K562 (cell line): Measurements from ENCODE around the gene MBOAT7. TPM values are rescaled to one million over a fixed set of nuclear protein-coding genes. Genes with fewer than 3 reads are reported as not detected.

Experiments used
- ATAC-seq: fragments of 200-7000 bp; cut with Tn5 transposase; 3 replicates; pipeline ENCODE4 v1.9.1; 2020; ENCODE audit warnings: moderate library complexity
- Bru-seq: library from RNA; stranded (reverse); fragments of 400-500 nt; gene quantifications from one replicate; lab custom pipeline; 2021; lab: Mats Ljungman, UMichigan
- BruChase-seq, 2 experiments: library from RNA; stranded (reverse); fragments of 400-500 nt; gene quantifications; one replicate each; lab custom pipeline; 2021; lab: Mats Ljungman, UMichigan
- BruUV-seq: library from RNA; stranded (reverse); fragments of 400-500 nt; replicated peaks from 2 replicates; lab custom pipeline; 2021; lab: Mats Ljungman, UMichigan
- CTCF ChIA-PET: fragments of 300-600 bp; formaldehyde crosslinking; extraction: SDS; loops from one replicate; lab custom pipeline; 2021; ENCODE audit warnings: low intra/inter-chr PET ratio; lab: Yijun Ruan, JAX
- POLR2A ChIA-PET: fragments of 300-600, 350-650 bp; sonication (Branson Sonifier 250); formaldehyde crosslinking; extraction: SDS; loops from one replicate; lab custom pipeline; 2021; ENCODE audit warnings: antibody characterized with exemption, inconsistent platforms; lab: Yijun Ruan, JAX
- DNase-seq, 4 experiments: peaks; one replicate each; pipeline versions ENCODE4 v3.0.0 to v3.0.0-alpha.2; 2011 to 2018; ENCODE audit warnings: low spot score in 3 of 4, mixed read lengths in 3 of 4; ENCODE audit errors: extremely low read depth in 1 of 4
- FAIRE-seq: peaks from 2 replicates; lab custom pipeline; 2011; peaks lifted over from hg19 to GRCh38; lab: Jason Lieb, UNC
- H2AFZ ChIP-seq: 2 replicates; pipeline ENCODE4 v1.6.0; 2011; ENCODE audit warnings: low read depth, low read length, control low read depth, inconsistent platforms
- H3K27ac ChIP-seq: fragments of 200-600 bp; 3 replicates; pipeline ENCODE4 v1.8.0; 2011; ENCODE audit warnings: low read depth, mild to moderate bottlenecking, control low read depth, inconsistent platforms, low read length, moderate library complexity, mixed read lengths; ENCODE audit errors: extremely low read depth
- H3K27me3 ChIP-seq, 2 experiments: fragments of 300-600 bp in 1 of 2; 2 replicates in 1 of 2; 3 replicates in 1 of 2; pipeline versions ENCODE4 v1.6.0 to v1.8.0; 2011; ENCODE audit warnings: inconsistent platforms in 2 of 2, low read length in 2 of 2, mild to moderate bottlenecking in 1 of 2, mixed read lengths in 1 of 2, moderate library complexity in 1 of 2; ENCODE audit not compliant: control insufficient read depth in 2 of 2, insufficient read depth in 2 of 2
- H3K36me3 ChIP-seq: fragments of 300-600 bp; 3 replicates; pipeline ENCODE4 v1.8.0; 2011; ENCODE audit warnings: mild to moderate bottlenecking, low read length, inconsistent platforms; ENCODE audit not compliant: control insufficient read depth, insufficient read depth
- H3K4me1 ChIP-seq, 2 experiments: fragments of 200-600 bp in 1 of 2; replicated peaks in 1 of 2; 2 replicates in 1 of 2; 3 replicates in 1 of 2; pipeline versions ENCODE4 v1.5.1 to v1.8.0; 2011; ENCODE audit warnings: inconsistent platforms in 2 of 2, low read length in 2 of 2, mild to moderate bottlenecking in 1 of 2, mixed read lengths in 1 of 2, moderate library complexity in 1 of 2; ENCODE audit not compliant: control insufficient read depth in 2 of 2, insufficient read depth in 2 of 2
- H3K4me2 ChIP-seq: 2 replicates; pipeline ENCODE4 v1.6.1; 2011; ENCODE audit warnings: low read length, control low read depth, inconsistent platforms, mixed read lengths; ENCODE audit not compliant: insufficient read depth
- H3K4me3 ChIP-seq: fragments of 200-600 bp; sonication (generic), shearing (Covaris generic); 2 replicates; pipeline ENCODE4 v1.5.1; 2016; ENCODE audit warnings: control low read depth, inconsistent platforms
- H3K79me2 ChIP-seq: fragments of 200-600 bp; 3 replicates; pipeline ENCODE4 v1.8.0; 2011; ENCODE audit warnings: low read length, inconsistent platforms; ENCODE audit not compliant: control insufficient read depth, insufficient read depth
- H3K9ac ChIP-seq, 2 experiments: 2 replicates each; pipeline versions ENCODE4 v1.6.0 to v1.6.1; 2011; ENCODE audit warnings: low read depth in 2 of 2, low read length in 2 of 2, control low read depth in 1 of 2, inconsistent platforms in 1 of 2, mild to moderate bottlenecking in 1 of 2, mixed read lengths in 1 of 2; ENCODE audit not compliant: insufficient read depth in 1 of 2
- H3K9me1 ChIP-seq: one replicate; pipeline ENCODE4 v1.6.0; 2011; ENCODE audit warnings: inconsistent platforms, mild to moderate bottlenecking, low read length, moderate library complexity; ENCODE audit not compliant: control insufficient read depth, insufficient read depth
- H3K9me3 ChIP-seq: replicated peaks from 2 replicates; pipeline ENCODE4 v1.5.1; 2011; ENCODE audit warnings: low read depth, low read length, inconsistent platforms; ENCODE audit not compliant: control insufficient read depth, insufficient read depth
- H4K20me1 ChIP-seq: replicated peaks from 2 replicates; pipeline ENCODE4 v1.6.1; 2011; ENCODE audit warnings: low read length, inconsistent platforms, mixed read lengths; ENCODE audit not compliant: control insufficient read depth, insufficient read depth
- BRF1 ChIP-seq: IDR thresholded peaks from 3 replicates; pipeline ENCODE4 v1.6.1; 2011; ENCODE audit warnings: borderline replicate concordance, mild to moderate bottlenecking; ENCODE audit not compliant: insufficient read length; ENCODE audit errors: extremely low read depth
- CEBPG ChIP-seq, 3 experiments: fragments of 200-800 bp in 1 of 3; sonication (Bioruptor generic) in 1 of 3; sonication (generic) in 1 of 3; formaldehyde crosslinking in 1 of 3; IDR thresholded peaks in 2 of 3; conservative IDR thresholded peaks in 1 of 3; 2 replicates each; pipeline versions ENCODE4 v1.6.1 to v1.8.0; 2016 to 2022; ENCODE audit warnings: missing compliant biosample characterization in 2 of 3, missing genetic modification characterization in 2 of 3, mild to moderate bottlenecking in 1 of 3, missing genetic modification reagents in 1 of 3
- CREBBP ChIP-seq: IDR thresholded peaks from one replicate; pipeline ENCODE4 v1.6.1; 2012; ENCODE audit warnings: low read depth, mild to moderate bottlenecking, control low read depth, inconsistent platforms, low read length
- ETV5 ChIP-seq: sonication (generic); formaldehyde crosslinking; IDR thresholded peaks from 2 replicates; pipeline ENCODE4 v1.4.0; 2020; ENCODE audit warnings: low read depth, mild to moderate bottlenecking, missing genetic modification reagents
- FOXK1 ChIP-seq: sonication (generic); formaldehyde crosslinking; IDR thresholded peaks from 2 replicates; pipeline ENCODE4 v1.8.0; 2022; ENCODE audit warnings: missing genetic modification reagents, mild to moderate bottlenecking, borderline replicate concordance
- HDAC3 ChIP-seq: fragments of 450-650 bp; IDR thresholded peaks from 2 replicates; pipeline ENCODE4 v1.6.1; 2018; ENCODE audit warnings: borderline replicate concordance, mild to moderate bottlenecking, moderate library complexity; ENCODE audit not compliant: partially characterized antibody
- HDAC6 ChIP-seq: IDR thresholded peaks from 2 replicates; pipeline ENCODE4 v1.6.1; 2012; ENCODE audit warnings: low read depth, mild to moderate bottlenecking, control low read depth, inconsistent platforms, low read length, moderate library complexity
- NFE2 ChIP-seq: IDR thresholded peaks from 2 replicates; pipeline ENCODE4 v1.6.1; 2014; ENCODE audit warnings: antibody characterized with exemption, low read depth
- NR2F6 ChIP-seq: fragments of 450-650 bp; formaldehyde crosslinking; IDR thresholded peaks from 2 replicates; pipeline ENCODE4 v1.4.0; 2020; ENCODE audit warnings: mild to moderate bottlenecking
- PHF8 ChIP-seq: fragments of 200-600 bp; sonication (generic); IDR thresholded peaks from 2 replicates; pipeline ENCODE4 v1.6.1; 2012; ENCODE audit warnings: mixed run types, mild to moderate bottlenecking, inconsistent platforms, low read length, moderate library complexity, borderline replicate concordance
- PTBP1 ChIP-seq: fragments of 200-400 bp; formaldehyde crosslinking; IDR thresholded peaks from 2 replicates; pipeline ENCODE4 v1.6.1; 2017; ENCODE audit warnings: low read depth, low read length
- SMAD1 ChIP-seq: fragments of 150-350 bp; IDR thresholded peaks from 2 replicates; pipeline ENCODE4 v1.6.1; 2014; ENCODE audit warnings: low read length, low read depth; ENCODE audit not compliant: partially characterized antibody
- WGBS: fragments of 100-300 bp; shearing (Covaris generic); methylation state at CpG from one replicate; pipeline ENCODE4 v1.1.6; 2016; ENCODE audit warnings: low coverage, mixed read lengths; ENCODE audit not compliant: insufficient coverage; ENCODE audit errors: missing lambda C conversion rate; 5-methylcytosine and 5-hydroxymethylcytosine counted together
- in situ Hi-C: fragments of 300-500 bp; cut with MboI; formaldehyde crosslinking; loops from 4 replicates; pipeline ENCODE4 v1.15.0; 2018; ENCODE audit warnings: inconsistent platforms, mixed read lengths
- intact Hi-C: fragments of 100-400 bp; cut with micrococcal nuclease; formaldehyde crosslinking; loops from 2 replicates; pipeline ENCODE4 v1.14.2; 2022
- long read RNA-seq, 3 experiments: library from polyadenylated mRNA in 2 of 3; library from RNA in 1 of 3; unstranded in 2 of 3; stranded (forward) in 1 of 3; transcript quantifications; one replicate each; pipeline ENCODE4 v2.0.0, GENCODE V29; 2019 to 2022
- polyA minus RNA-seq, 3 experiments: library from RNA; depleted of rRNA, polyadenylated mRNA; stranded (reverse); fragments of >200 nt; gene quantifications; 2 replicates each; pipeline ENCODE4 v1.2.3, GENCODE V29; 2011
- polyA plus RNA-seq, 8 experiments: library from polyadenylated mRNA; depleted of rRNA in 4 of 8; stranded (reverse) in 5 of 8; unstranded in 3 of 8; fragments of >200 nt; fragmentation: Nextera tagmentation in 2 of 8; fragmentation: Illumina TruSeq in 1 of 8; extraction: Ambion mirVana in 2 of 8; extraction: Trizol in 1 of 8; gene quantifications; 2 replicates each; pipeline versions ENCODE4 v1.2.1 to v1.2.3, GENCODE V29; 2011 to 2014; ENCODE audit warnings: inconsistent platforms in 1 of 8, missing spikeins in 1 of 8
- total RNA-seq, 7 experiments: library from RNA; depleted of rRNA in 6 of 7; stranded (reverse); fragments of >200 nt in 6 of 7; fragmentation: Illumina TruSeq in 2 of 7; extraction: Trizol in 2 of 7; gene quantifications; 2 replicates each; pipeline versions ENCODE4 v1.2.1 to v1.2.3, GENCODE V29; 2011 to 2021; ENCODE audit warnings: low replicate concordance in 1 of 7

The MBOAT7 gene, protein sequence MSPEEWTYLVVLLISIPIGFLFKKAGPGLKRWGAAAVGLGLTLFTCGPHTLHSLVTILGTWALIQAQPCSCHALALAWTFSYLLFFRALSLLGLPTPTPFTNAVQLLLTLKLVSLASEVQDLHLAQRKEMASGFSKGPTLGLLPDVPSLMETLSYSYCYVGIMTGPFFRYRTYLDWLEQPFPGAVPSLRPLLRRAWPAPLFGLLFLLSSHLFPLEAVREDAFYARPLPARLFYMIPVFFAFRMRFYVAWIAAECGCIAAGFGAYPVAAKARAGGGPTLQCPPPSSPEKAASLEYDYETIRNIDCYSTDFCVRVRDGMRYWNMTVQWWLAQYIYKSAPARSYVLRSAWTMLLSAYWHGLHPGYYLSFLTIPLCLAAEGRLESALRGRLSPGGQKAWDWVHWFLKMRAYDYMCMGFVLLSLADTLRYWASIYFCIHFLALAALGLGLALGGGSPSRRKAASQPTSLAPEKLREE
- total RNA-seq (2011; cell fraction: chromatin; rRNA removed; ENCODE audit: low replicate concordance): 69.6 and 252 TPM in 2 replicates
- total RNA-seq (2011; cell fraction: nucleolus; rRNA removed): 206 and 229 TPM in 2 replicates
- 169 and 219 TPM in 2 replicates for total RNA-seq (2011; cell fraction: nucleoplasm; rRNA removed)
- total RNA-seq (2014; rRNA removed) (87.0 and 104 TPM in 2 replicates), total RNA-seq (2014; rRNA removed; fragmentation: Illumina TruSeq; extraction: Trizol) (15.4 and 18.2 TPM in 2 replicates), total RNA-seq (2015; rRNA removed; fragmentation: Illumina TruSeq; extraction: Trizol) (56.1 and 60.7 TPM in 2 replicates), total RNA-seq (2021) (153 and 160 TPM in 2 replicates), polyA plus RNA-seq (2011; rRNA removed) (30.3 and 85.5 TPM in 2 replicates), polyA plus RNA-seq (2014; fragmentation: Illumina TruSeq; extraction: Trizol) (79.6 and 108 TPM in 2 replicates), polyA plus RNA-seq (2014; fragmentation: Nextera tagmentation; extraction: Ambion mirVana) (1 to 10 TPM; 1.4 to 2.6 TPM), polyA plus RNA-seq (2014; rRNA removed) (79.2 and 92.4 TPM in 2 replicates), polyA minus RNA-seq (2011; rRNA and poly(A)+ RNA removed) (16.9 and 19.4 TPM in 2 replicates), Bru-seq, nascent RNA (percentile 74 among the genes with signal in this experiment), BruChase-seq, experiment 1, labeled RNA remaining after a 2-hour chase (percentile 69 among the genes with signal in this experiment), BruChase-seq, experiment 2, labeled RNA remaining after a 6-hour chase (percentile 77 among the genes with signal in this experiment)
- 53.9 and 134 TPM in 2 replicates for polyA plus RNA-seq (2011; cell fraction: cytosol; rRNA removed)
- 78.0 and 150 TPM in 2 replicates for polyA plus RNA-seq (2011; cell fraction: nucleus; rRNA removed)
- polyA plus RNA-seq (2012): 134 and 209 TPM in 2 replicates
- 91.7 and 110 TPM in 2 replicates for polyA minus RNA-seq (2011; cell fraction: cytosol; rRNA and poly(A)+ RNA removed)
- polyA minus RNA-seq (2011; cell fraction: nucleus; rRNA and poly(A)+ RNA removed): 39.8 and 40.0 TPM in 2 replicates
- long read RNA-seq, experiment 1, transcript MBOAT7-201 (8 exons, 2,529 nt): minor isoform, 26 of 357 reads
- long read RNA-seq, experiment 1, transcript MBOAT7-212 (2 exons, 3,039 nt): major isoform, 58 of 357 reads
- long read RNA-seq, experiment 1, transcript MBOAT7-206 (7 exons, 2,033 nt): minor isoform, 5 of 357 reads
- long read RNA-seq, experiment 1, partial matches to known transcripts: 101 of 357 reads
- long read RNA-seq, experiment 1, other reads (novel, unspliced or antisense): 162 of 357 reads
- long read RNA-seq, experiment 2, transcript MBOAT7-206 (7 exons, 2,033 nt): minor isoform, 8 of 217 reads
- long read RNA-seq, experiment 2, transcript MBOAT7-201 (8 exons, 2,529 nt): major isoform, 90 of 217 reads
- long read RNA-seq, experiment 2, transcript MBOAT7-212 (2 exons, 3,039 nt): minor isoform, 15 of 217 reads
- long read RNA-seq, experiment 2, partial matches to known transcripts: 41 of 217 reads
- long read RNA-seq, experiment 2, other reads (novel, unspliced or antisense): 59 of 217 reads
- long read RNA-seq, experiment 3, transcript MBOAT7-201 (8 exons, 2,529 nt): major isoform, 17 of 40 reads
- long read RNA-seq, experiment 3, partial matches to known transcripts: 9 of 40 reads
- long read RNA-seq, experiment 3, other reads (novel, unspliced or antisense): 7 of 40 reads

DNA sequence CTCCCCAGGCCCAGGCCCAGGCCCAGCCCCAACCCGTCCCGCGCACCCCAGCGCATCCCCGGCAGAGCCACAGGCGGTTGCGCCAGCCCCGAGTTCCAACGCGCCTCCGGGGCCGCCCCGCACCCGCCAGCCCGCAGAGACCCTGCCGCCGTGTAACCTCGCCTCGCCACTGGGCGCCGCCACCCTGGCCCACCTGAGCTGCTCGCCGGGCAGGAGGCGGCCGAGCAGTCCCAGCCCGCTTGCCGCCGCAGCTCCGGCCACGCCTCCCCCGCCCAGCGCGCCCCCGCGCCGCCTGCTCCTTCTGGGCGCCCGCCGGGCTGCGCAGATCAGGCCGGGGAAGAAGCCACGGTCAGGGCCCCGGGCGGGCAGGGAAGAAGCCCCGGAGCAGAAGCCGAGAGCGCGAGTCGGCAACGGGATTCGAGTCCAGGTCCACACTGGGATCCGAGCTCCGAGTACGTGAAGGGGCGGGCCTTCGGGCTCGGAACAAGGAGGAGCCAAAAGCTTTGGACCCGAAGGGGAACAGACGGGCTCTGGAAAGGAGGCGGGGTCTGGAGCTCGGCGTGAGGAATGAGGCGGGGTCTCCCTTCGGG lies at the start of gene MBOAT7:
Gene MBOAT7 (minus strand): TSS at position 436 of the 590 bp plus-strand sequence. CDS start 1,072 bp downstream, outside the sequence.
- peaks cover 56% of the 10 kb centered on the region for H3K79me2 ChIP-seq
- H2AFZ ChIP-seq: peak within 1 kb of the TSS; percentile 98
- H3K4me2 ChIP-seq: peak within 1 kb of the TSS; percentile 93
- peaks cover 49% of the 10 kb centered on the region for H3K36me3 ChIP-seq
- H3K27me3 ChIP-seq: no peaks in the 10 kb centered on the region
- H3K4me1 ChIP-seq: peaks cover 27 to 50% of the 10 kb centered on the region in 2 experiments
- no peaks in the 10 kb centered on the region for H3K9me3 ChIP-seq
- POLR2A ChIA-PET: interaction anchor here (0.8 to 7.0 kb wide), 13 partner anchors 9 to 52 kb away, joined by 4 to 206 read pairs (median 6); partner anchors contain the start of genes CNOT3, LENG1, RPS9 and TMC4
- peak within 1 kb of the TSS; percentile 96 for H3K4me3 ChIP-seq
- 2% methylated on average over 25 of the region's 64 CpGs for WGBS
- peak within 1 kb of the TSS; percentile 100 for H3K27ac ChIP-seq
- CTCF ChIA-PET: no interaction called here
- FAIRE-seq (no peak), DNase-seq (peak in 2 of 4 experiments; percentile 74 to 76), ATAC-seq (peak; percentile 52)
- peak within 1 kb of the TSS; percentile 98 to 99 for H3K9ac ChIP-seq
- no peaks in the 10 kb centered on the region for H4K20me1 ChIP-seq
- BruUV-seq: no TSS peak
- intact Hi-C loops: loop anchor here (2.0 to 5.0 kb wide), 2 partner anchors 20 to 43 kb away; no protein-coding TSS in a partner anchor
- in situ Hi-C loops: no loop called here
- peaks cover 5% of the 10 kb centered on the region for H3K9me1 ChIP-seq
- TF ChIP-seq HDAC6 (no peak), HDAC3 (no peak), CREBBP (no peak), NR2F6 (CRISPR knock-in tag) (no peak), PTBP1 (no peak), SMAD1 (no peak), FOXK1 (no peak), CEBPG (CRISPR knock-in tag; IDR thresholded peaks at IDR 0.05) (0 out of 2 replicates have a peak, but pooled peaks have one; percentile 23), CEBPG (tag; conservative IDR thresholded peaks at IDR 0.05 in 1 of 2, IDR thresholded peaks at IDR 0.05 in 1 of 2) (no peak), BRF1 (no peak), PHF8 (peak; percentile 76; the same call in 1 of the 2 replicates), NFE2 (no peak), ETV5 (CRISPR knock-in tag) (no peak)
